ENCODE measurements around the gene UVRAG.
A peak's percentile ranks its signal among the peaks of the same experiment; 100 is the strongest.
"Not testable (repeated sequence)": the region's sequence is repeated elsewhere in the genome, so short reads cannot be mapped to it uniquely, and the experiment has no call there.

Gene UVRAG

GRCh38 chr11:76035020-76035419 is 220.0 kb downstream of the UVRAG start:
- no peak for DNase-seq

DNA sequence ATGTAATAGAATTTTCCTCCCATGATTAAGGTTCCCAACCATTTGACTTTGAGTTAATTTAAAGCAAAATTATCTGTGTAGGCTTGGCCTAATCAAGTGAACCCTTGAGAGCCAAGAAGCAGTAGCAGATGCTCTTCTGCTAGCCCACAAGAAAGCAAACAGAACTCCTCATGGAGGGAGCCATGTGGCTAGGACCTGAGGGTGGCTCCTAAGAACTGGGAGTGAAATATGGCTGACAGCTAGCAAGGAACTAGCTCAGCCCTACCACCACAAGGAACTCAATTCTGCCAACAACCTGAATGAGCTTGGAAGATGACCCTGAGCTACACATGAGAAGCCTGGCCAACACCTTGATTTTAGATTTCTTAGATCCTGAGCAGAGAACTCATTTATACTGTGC is 223.6 kb downstream of the UVRAG start:
- no peak for DNase-seq

DNA sequence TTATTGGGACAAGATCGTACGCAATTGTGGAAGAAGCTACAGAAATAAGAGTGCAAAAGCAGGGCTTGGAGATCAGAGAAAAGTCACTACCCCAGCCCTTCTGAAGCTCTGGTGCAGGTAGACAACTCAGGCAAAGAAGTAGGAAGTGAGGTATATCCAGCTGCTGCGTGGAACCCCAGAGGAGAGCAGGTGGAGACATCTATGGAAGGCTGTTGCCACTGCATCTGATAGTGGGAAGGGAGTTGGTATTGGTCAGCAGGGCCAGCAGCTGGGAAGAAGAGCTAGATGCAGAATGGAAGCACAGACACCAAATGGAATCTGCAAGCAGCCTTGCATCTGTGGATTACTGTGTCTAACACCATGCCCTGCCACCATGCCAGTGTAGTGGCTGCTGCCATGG is 226.2 kb downstream of the UVRAG start:
- no peak for DNase-seq

DNA sequence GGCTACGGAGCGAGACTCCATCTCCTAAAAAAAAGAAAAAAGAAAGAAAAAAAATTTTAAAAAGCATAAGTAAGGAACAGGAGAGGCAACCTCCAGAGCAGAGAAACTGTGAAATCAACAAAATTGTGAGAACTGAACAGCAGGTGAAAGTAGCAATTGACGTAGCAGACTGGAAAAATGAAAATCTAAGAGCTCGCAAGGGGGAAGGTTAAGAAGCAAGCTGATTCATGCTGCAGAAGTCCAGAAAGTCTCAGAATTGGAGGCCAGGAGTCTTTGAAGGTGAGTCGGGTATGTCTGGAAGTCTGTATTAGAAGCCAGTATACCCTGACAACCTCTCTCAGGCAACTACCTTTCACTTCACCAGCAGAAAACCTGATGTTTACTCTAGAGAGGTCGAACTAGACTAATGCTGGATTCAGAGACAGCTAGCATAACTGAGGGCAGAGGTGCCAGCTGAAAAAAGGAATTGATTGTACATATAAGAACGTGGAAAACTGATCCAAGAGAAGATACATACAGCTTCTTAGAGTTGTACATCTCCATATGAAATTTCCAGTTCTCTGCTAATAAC is 229.8 kb downstream of the UVRAG start:
- DNase-seq: no peak

DNA sequence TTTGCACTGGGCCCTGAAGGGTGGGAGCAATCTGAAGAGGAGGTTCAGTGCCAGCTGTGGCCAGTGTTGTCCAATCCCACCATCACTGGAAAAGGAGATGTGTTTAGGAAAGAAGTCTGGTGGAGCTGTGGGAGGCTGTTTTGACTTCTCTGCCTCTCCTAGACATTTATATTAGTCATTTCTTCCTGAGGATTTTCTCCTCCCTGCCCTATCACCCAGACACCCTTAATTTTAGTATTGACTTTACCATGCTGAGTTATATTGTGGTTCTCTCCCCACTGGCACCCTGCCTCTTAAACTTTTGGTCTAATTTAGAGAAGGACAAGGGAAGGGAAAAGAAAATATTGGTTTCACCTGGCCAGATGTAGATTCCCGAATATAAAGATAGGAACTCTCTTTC is 232.2 kb downstream of the UVRAG start:
- no peak for DNase-seq

GRCh38 chr11:76047766-76048165 is 232.8 kb downstream of the UVRAG start:
- no peak for DNase-seq

DNA sequence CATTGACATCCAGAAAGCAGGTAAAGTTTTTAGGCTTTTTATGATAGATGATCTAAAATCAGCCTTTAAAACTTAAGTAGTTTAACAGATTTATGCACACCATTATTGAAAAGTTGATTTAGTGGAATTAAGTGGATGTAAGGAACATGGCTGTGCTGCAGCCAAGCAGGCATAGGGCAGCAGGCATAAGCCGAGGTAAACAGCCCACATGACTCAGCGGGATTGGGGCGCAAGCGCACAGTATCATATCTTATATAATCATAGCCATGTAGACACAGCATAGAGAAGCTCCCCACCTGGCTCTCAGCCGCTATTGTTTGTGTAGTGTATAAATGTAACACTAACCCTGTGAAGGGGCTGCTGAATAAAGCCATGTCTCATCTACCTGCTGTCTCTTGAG is 233.8 kb downstream of the UVRAG start:
- peak; percentile 4 for DNase-seq

- DNase-seq: no peak
These were observed 234.5 kb downstream of the UVRAG start for GRCh38 chr11:76049511-76049910.

DNA sequence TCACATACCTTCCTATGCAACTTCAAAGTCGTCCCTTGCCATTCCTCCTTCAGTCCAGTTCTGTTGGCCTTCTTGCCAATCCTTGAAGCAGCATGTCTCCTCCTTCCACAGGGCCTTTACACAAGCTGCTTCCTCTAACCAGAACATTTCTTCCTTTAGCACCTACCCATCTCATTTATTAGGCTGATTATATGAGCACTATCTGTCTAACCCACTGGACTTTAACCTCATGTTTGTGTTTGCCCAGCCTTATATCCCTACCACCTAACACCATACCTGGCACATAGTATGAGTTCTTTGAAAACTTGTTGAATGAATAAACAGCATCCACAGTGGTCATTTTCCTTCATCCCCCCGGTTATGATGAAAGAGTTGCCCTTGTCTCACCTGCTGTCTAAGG is 236.9 kb downstream of the UVRAG start:
- no peak for DNase-seq

DNA sequence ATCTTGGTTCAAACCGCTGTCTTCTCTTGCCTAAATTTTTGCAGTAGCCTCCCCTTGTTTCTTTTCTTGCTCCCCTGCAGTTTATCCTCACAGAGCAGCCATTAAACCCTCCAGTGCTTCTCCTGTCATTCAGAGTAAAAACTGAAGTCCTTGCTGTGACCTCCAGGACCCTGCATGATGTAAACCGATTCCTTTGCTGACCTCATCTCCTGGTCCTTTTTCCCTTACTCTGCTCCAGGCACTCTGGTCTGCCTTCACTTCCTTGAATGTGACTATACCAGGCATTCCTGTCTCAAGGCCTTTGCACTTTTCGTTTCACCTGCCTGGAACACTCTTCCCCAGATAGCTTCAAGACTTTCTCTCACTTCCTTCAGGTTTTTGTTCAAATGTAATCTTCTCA is 239.3 kb downstream of the UVRAG start:
- no peak for DNase-seq

DNA sequence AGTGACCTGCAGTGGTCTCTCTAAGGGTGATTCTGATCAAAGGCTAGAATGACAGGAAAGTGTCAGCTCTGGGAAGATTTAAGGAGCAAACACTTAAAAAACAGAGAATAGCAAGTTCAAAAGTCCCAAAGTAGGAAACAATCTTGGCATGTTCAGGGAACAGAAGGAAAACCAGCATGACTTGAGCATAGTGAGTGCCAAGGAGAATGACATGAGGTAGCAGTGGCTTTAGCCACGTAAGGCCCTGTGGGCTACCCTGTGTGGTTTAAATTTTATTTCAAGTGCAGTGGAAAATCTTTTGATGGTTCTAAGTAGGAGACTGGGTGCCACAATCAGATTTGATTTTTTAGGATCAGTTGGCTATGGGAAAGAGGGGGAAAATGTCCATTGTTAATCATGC is 241.9 kb downstream of the UVRAG start:
- no peak for DNase-seq

GRCh38 chr11:76060475-76061036 is 245.5 kb downstream of the UVRAG start:
- DNase-seq: not testable (repeated sequence)

- no peak for DNase-seq
These were observed 247.7 kb downstream of the UVRAG start for GRCh38 chr11:76062733-76063132.

- no peak for DNase-seq
These were observed 249.2 kb downstream of the UVRAG start for GRCh38 chr11:76064192-76064591.

DNA sequence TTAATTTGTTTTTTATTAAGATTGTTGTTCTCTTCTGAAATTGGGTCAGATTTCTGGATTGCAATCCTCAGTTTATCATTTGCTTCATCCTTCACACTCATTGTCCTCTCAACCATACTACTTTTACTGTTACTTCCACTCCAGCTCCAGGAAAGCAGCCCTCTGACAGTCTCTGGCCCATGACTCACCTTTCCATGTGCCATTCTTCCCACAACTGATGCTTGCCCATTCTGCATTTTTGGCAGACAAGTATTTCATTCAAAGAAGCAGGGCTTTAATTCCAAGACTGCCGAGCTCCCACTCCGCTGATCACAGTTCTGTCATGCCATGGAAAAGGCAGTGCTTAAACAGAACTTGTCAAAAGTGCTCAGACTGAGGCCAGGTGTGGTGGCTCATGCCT is 252.1 kb downstream of the UVRAG start:
- DNase-seq: no peak

- DNase-seq: no peak
These were observed 254.0 kb downstream of the UVRAG start for GRCh38 chr11:76069001-76069400.

GRCh38 chr11:76071090-76071489 is 256.1 kb downstream of the UVRAG start:
- no peak for DNase-seq

DNA sequence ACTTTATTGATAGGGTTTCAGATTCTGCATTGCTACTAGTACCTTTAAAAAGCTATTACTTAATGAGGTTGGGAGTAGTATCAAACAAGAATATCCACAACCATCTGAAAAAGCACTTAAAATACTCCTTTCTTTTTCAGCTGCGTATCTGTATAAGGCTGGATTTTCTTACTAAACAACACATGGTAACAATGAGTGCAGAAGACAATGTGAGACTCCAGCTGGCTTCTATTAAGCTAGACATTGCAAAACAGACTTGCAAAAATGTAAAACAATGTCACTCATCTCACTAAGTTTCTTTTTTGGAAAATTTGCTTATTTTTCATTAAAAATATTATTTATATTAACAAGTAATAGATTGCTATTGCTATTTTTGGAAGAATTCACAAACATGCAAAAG is 258.7 kb downstream of the UVRAG start:
- no peak for DNase-seq

- no peak for DNase-seq
These were observed 259.4 kb downstream of the UVRAG start for GRCh38 chr11:76074148-76075095.

DNA sequence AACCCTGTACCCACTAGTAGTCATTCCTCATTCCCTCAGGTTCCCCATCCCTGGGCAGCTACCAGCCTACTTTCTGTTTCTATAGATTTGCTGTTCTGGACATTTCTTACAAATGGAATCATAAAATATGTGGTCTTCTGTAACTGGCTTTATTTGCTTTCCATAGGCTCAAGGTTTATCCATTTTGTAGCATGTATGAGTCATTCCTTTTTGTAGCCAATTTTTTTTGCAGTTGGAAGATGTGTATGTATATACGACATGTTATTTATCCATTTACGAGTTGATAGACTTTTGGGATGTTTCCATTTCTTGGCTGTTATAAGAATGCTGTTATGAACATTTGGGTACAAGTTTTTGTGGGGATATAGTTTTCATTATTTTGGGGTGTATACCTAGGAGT is 260.7 kb downstream of the UVRAG start:
- no peak for DNase-seq

DNA sequence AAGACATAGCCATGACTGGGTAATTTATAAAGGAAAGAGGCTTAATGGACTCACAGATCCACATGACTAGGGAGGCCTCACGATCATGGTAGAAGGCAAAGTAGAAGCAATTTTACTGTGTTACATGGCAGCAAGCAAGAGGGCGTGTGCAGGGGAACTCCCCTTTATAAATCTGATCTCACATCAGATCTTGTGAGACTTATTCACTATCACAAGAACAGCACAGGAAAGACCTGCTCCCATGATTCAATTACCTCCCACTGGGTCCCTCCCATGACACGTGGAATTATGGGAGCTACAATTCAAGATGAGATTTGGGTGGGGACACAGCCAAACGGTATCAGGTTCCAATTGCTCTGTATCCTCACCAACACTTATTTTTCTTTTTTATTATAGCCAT is 261.2 kb downstream of the UVRAG start:
- not testable (repeated sequence) for DNase-seq

GRCh38 chr11:76076749-76077148 is 261.7 kb downstream of the UVRAG start:
- DNase-seq: no peak

DNA sequence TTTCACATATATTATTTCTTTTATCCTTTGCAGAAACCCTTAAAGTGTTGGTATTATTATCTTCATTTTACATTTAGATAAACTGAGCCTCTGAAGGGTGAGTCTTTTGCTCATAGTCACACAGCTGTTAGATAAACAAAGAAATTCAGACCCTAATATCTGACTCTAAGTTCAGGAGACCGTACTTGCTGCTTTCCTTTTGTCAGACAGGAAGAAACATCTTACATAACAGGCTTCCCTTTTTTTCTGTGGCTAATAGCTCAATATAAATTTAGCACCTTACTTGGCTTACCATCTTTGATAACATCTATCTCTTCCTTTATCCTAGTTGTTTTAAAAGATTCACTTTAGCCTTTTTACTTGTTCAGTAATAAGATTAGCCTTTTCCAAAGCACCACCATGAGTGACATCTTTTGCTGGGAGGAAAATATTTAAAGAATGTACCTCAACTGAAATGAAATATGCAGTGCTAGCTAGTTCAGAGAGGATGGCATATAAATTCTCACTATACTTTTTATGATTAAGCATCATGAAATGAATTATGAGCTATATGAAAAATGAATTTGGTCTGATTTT is 262.7 kb downstream of the UVRAG start:
- DNase-seq: no peak

DNA sequence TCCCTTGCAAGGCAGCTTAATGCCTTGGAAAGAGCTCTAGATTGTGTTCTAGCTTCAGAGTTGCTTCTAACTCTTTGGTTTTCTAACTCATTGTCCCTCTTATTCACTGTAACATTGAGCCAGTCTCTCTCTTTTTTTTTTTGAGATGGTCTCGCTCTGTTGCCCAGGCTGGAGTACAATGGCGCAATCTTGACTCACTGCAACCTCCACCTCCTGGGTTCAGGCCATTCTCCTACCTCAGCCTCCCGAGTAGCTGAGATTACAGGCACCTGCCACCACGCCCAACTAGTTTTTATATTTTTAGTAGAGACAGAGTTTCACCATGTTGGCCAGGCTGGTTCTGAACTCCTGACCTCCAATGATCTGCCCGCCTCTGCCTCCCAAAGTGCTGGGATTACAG is 266.1 kb downstream of the UVRAG start:
- not testable (repeated sequence) for DNase-seq
